Stomach (tissue), 9 donors: Measurements from ENCODE around the gene DCTPP1. TPM values are rescaled to one million over a fixed set of nuclear protein-coding genes. Genes with fewer than 3 reads are reported as not detected.
"Not testable (repeated sequence)": the region's sequence is repeated elsewhere in the genome, so short reads cannot be mapped to it uniquely, and the experiment has no call there.

Experiments used
- DNase-seq, 2 donors: peaks; one replicate each; pipeline versions ENCODE4 v3.0.0 to v3.0.0-alpha.2; 2013 to 2019
- H3K27ac ChIP-seq, 5 donors: fragments of 200-600 bp in 4 of 5; sonication (generic) in 4 of 5; one replicate each; pipeline ENCODE4 v1.5.1; 2013 to 2019; ENCODE audit warnings: mild to moderate bottlenecking in 1 of 5, moderate library complexity in 1 of 5
- H3K27me3 ChIP-seq, 3 donors: fragments of 200-600 bp; sonication (generic); one replicate each; pipeline ENCODE4 v1.5.1; 2017 to 2019; ENCODE audit warnings: mixed run types in 1 of 3
- H3K36me3 ChIP-seq, 4 donors: fragments of 200-600 bp; sonication (generic); 1 replicate in 3 of 4; 2 replicates in 1 of 4; pipeline ENCODE4 v1.5.1; 2016 to 2019
- H3K4me1 ChIP-seq, 4 donors: fragments of 200-600 bp; sonication (generic); one replicate each; pipeline ENCODE4 v1.5.1; 2016 to 2019
- H3K4me3 ChIP-seq, 4 donors: fragments of 200-600 bp; sonication (generic) in 3 of 4; one replicate each; pipeline ENCODE4 v1.5.1; 2016 to 2019; ENCODE audit warnings: mild to moderate bottlenecking in 1 of 4
- H3K9me3 ChIP-seq, 4 donors: fragments of 200-600 bp; sonication (generic); one replicate each; pipeline ENCODE4 v1.5.1; 2016 to 2019
- CTCF ChIP-seq, 7 experiments: fragments of 450-650 bp in 4 of 7; fragments of 200-600 bp in 3 of 7; sonication (generic) in 3 of 7; IDR thresholded peaks; one replicate each; pipeline ENCODE4 v1.5.1; 2016 to 2019; ENCODE audit warnings: antibody characterized with exemption in 7 of 7, control low read depth in 2 of 7, mild to moderate bottlenecking in 1 of 7
- EP300 ChIP-seq: sonication (generic); formaldehyde crosslinking; IDR thresholded peaks from one replicate; pipeline ENCODE4 v1.6.1; 2017; ENCODE audit warnings: antibody characterized with exemption
- POLR2A ChIP-seq, 4 donors: fragments of 450-650 bp; IDR thresholded peaks; one replicate each; pipeline ENCODE4 v1.6.1; 2016; ENCODE audit warnings: antibody characterized with exemption in 4 of 4, control low read depth in 2 of 4, mild to moderate bottlenecking in 1 of 4, moderate library complexity in 1 of 4
- POLR2AphosphoS5 ChIP-seq, 3 donors: sonication (generic); formaldehyde crosslinking; IDR thresholded peaks; one replicate each; pipeline ENCODE4 v1.6.1; 2016; ENCODE audit warnings: antibody characterized with exemption in 3 of 3
- WGBS, 5 donors: extraction: QIAGEN DNeasy Blood & Tissue Kit in 3 of 5; methylation state at CpG; one replicate each; pipeline versions ENCODE4 v1.1.5 to v1.1.7; 2013 to 2018; 5-methylcytosine and 5-hydroxymethylcytosine counted together
- intact Hi-C: fragments of 100-400 bp; cut with DNase I; formaldehyde crosslinking; loops from one replicate; pipeline ENCODE4 v1.15.1; 2023; ENCODE audit warnings: low total_unique reads
- polyA plus RNA-seq, 3 donors: library from polyadenylated mRNA; stranded (reverse); fragments of 200-250 nt; gene quantifications; one replicate each; pipeline ENCODE4 v1.2.3, GENCODE V29; 2013
- total RNA-seq, 5 donors: library from RNA; depleted of rRNA; stranded (reverse); fragments of >200 nt; gene quantifications; one replicate each; pipeline versions ENCODE4 v1.1.0 to v1.2.3, GENCODE V29; 2014 to 2016
- donor health status: healthy with polysubstance abuse.
- donor health status: Bipolar disorder and iron deficiency.
- donor health status: healthy.

The DCTPP1 gene
- total and polyA plus RNA-seq, 8 donors, result 15.5 to 50.2 (median 35.9) TPM; not detected in 1

GRCh38 chr16:30472328-30472942, 42.6 kb upstream of the DCTPP1 start, which contains the start of gene ITGAL:
TSS of gene ITGAL (plus strand) at chr16:30472742. CDS start at chr16:30472838, 96 bp downstream.
- peak; percentile 56 to 71 for DNase-seq
- intact Hi-C loops, result no loop called here
- 50 to 70% (median 62%) methylated on average over 8 of the region's 8 CpGs for WGBS, 5 donors
- Histone ChIP-seq H3K9me3 (no peaks in the 10 kb centered on the region), H3K27ac (peak within 1 kb of the TSS; percentile 14 to 78 (median 34)), H3K27me3 (peaks cover 0 to 34% (median 11%) of the 10 kb centered on the region in 3 donors), H3K4me1 (peaks cover 0 to 7% (median 3%) of the 10 kb centered on the region in 4 donors), H3K36me3 (no peaks in the 10 kb centered on the region), H3K4me3 (peak within 1 kb of the TSS; percentile 6 to 43 (median 30))
- TF ChIP-seq CTCF (IDR thresholded peaks at IDR 0.05) (no peak), EP300 (no peak), POLR2AphosphoS5 (IDR thresholded peaks at IDR 0.05) (peak in 1 of 3 donors; percentile 52)

- DNase-seq, result no peak
- Histone ChIP-seq H3K9me3 (no peaks in the 10 kb centered on the region), H3K36me3 (no peaks in the 10 kb centered on the region), H3K4me1 (peaks cover 0 to 7% (median 3%) of the 10 kb centered on the region in 4 donors), H3K4me3 (no peak overlapping the region), H3K27me3 (peaks cover 0 to 34% (median 11%) of the 10 kb centered on the region in 3 donors), H3K27ac (peak overlapping the region in 2 of 5 donors; percentile 46 to 78)
- TF ChIP-seq EP300, result no peak
- TF ChIP-seq POLR2AphosphoS5 (IDR thresholded peaks at IDR 0.05), result no peak
- no peak for TF ChIP-seq POLR2A (IDR thresholded peaks at IDR 0.05)
- TF ChIP-seq CTCF (IDR thresholded peaks at IDR 0.05), result no peak
- intact Hi-C loops, result no loop called here
- 82 to 90% (median 87%) methylated on average over 8 of the region's 8 CpGs for WGBS, 5 donors
Observed at GRCh38 chr16:30470632-30470995, 40.8 kb upstream of the DCTPP1 start.

- Histone ChIP-seq H3K4me3 (no peak overlapping the region), H3K9me3 (no peaks in the 10 kb centered on the region), H3K27me3 (peaks cover 0 to 30% (median 11%) of the 10 kb centered on the region in 3 donors), H3K27ac (peak overlapping the region in 2 of 5 donors; percentile 46 to 78), H3K36me3 (no peaks in the 10 kb centered on the region), H3K4me1 (peaks cover 0 to 7% (median 3%) of the 10 kb centered on the region in 4 donors)
- no peak for DNase-seq
- WGBS, 5 donors, result 73 to 88% (median 83%) methylated on average over 3 of the region's 3 CpGs
- TF ChIP-seq CTCF (IDR thresholded peaks at IDR 0.05) (no peak), POLR2A (IDR thresholded peaks at IDR 0.05) (no peak), EP300 (no peak), POLR2AphosphoS5 (IDR thresholded peaks at IDR 0.05) (no peak)
- intact Hi-C loops, result no loop called here
Observed at GRCh38 chr16:30470170-30470512, 40.3 kb upstream of the DCTPP1 start.

- H3K4me3 ChIP-seq, result no peak overlapping the region
- intact Hi-C loops, result no loop called here
- H3K9me3 ChIP-seq, result no peaks in the 10 kb centered on the region
- 86 to 96% (median 94%) methylated on average over 7 of the region's 7 CpGs for WGBS, 5 donors
- DNase-seq, result no peak
- no peak overlapping the region for H3K27ac ChIP-seq
- no peaks in the 10 kb centered on the region for H3K27me3 ChIP-seq
- no peak for TF ChIP-seq POLR2AphosphoS5 (IDR thresholded peaks at IDR 0.05)
- TF ChIP-seq EP300, result no peak
- TF ChIP-seq CTCF (IDR thresholded peaks at IDR 0.05), result no peak
- TF ChIP-seq POLR2A (IDR thresholded peaks at IDR 0.05), result no peak
- H3K4me1 ChIP-seq, result peaks cover 0 to 1% (median 0%) of the 10 kb centered on the region in 4 donors
- no peaks in the 10 kb centered on the region for H3K36me3 ChIP-seq
Observed at GRCh38 chr16:30464078-30464477, 34.2 kb upstream of the DCTPP1 start.

- H3K4me3 ChIP-seq, H3K36me3 ChIP-seq, H3K27ac ChIP-seq, DNase-seq, H3K27me3 ChIP-seq, H3K4me1 ChIP-seq, H3K9me3 ChIP-seq, intact Hi-C loops: not testable (repeated sequence)
- 84 to 93% (median 90%) methylated on average over 5 of the region's 5 CpGs for WGBS, 5 donors
Observed at GRCh38 chr16:30461426-30461825, 31.6 kb upstream of the DCTPP1 start.
